AG10803 (cell line): Measurements from ENCODE around the gene CALM1.

ENCODE experiments used
- DNase-seq: peaks from one replicate; pipeline ENCODE4 v3.0.0; 2010; ENCODE audit warnings: low read depth
- H3K4me3 ChIP-seq: 2 replicates; pipeline ENCODE4 v1.5.1; 2011; ENCODE audit warnings: mild to moderate bottlenecking, low read length, control low read depth
- TF ChIP-seq, protein P1 (sequence below): conservative IDR thresholded peaks from 2 replicates; pipeline ENCODE4 v1.5.1; 2011; ENCODE audit warnings: mild to moderate bottlenecking, low read length, control low read depth, inconsistent platforms

The CALM1 gene

DNA sequence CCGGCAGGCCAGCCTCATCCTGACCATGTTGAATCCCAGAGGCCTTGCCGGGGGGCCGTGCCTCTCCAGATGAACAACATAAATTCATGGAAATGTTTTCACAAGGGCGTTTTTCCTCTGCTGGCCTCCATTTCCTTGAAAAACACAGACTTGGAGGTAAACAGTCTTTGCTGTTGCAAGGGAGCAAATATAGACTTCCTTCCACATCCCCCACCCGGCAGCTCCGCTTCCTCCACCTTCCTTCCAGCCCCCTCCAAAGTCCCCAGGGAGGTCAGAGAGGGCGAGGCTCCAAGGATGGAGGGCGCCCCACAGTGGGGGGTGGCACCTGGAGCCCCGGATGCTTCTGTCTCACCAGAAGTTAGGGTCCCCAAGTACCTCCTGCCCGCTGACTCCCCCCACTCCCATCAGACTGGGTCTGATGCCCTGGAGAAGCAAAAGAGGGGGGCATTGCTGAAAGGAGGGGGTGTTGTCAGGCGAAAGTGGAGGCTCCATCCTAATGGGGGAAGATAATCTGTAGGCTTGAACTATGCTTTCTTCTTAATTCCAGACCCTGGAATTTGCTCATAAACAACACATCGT is 31.1 kb downstream of the CALM1 start:
- H3K4me3 ChIP-seq = no peak overlapping the region
- TF ChIP-seq, protein P1, sequence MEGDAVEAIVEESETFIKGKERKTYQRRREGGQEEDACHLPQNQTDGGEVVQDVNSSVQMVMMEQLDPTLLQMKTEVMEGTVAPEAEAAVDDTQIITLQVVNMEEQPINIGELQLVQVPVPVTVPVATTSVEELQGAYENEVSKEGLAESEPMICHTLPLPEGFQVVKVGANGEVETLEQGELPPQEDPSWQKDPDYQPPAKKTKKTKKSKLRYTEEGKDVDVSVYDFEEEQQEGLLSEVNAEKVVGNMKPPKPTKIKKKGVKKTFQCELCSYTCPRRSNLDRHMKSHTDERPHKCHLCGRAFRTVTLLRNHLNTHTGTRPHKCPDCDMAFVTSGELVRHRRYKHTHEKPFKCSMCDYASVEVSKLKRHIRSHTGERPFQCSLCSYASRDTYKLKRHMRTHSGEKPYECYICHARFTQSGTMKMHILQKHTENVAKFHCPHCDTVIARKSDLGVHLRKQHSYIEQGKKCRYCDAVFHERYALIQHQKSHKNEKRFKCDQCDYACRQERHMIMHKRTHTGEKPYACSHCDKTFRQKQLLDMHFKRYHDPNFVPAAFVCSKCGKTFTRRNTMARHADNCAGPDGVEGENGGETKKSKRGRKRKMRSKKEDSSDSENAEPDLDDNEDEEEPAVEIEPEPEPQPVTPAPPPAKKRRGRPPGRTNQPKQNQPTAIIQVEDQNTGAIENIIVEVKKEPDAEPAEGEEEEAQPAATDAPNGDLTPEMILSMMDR = no peak
- DNase-seq = no peak

DNA sequence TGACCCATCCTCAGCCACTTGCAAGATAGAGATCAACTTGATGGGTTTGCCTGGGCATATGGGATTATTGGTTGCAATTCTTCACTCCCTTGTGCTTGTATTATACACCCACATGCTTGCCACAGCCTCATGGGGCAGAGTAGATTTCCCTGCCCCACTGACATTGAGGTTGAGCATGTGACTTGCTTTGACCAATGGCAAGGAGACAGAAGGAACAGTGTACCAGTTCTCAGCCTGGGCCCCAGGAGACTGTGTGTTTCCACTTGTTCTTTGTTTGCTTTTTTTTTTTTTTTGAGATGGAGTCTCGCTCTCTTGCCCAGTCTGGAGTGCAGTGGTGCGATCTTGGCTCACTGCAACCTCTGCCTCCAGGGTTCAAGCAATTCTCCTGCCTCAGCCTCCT is 31.8 kb downstream of the CALM1 start:
- TF ChIP-seq, protein P1 = no peak
- no peak overlapping the region for H3K4me3 ChIP-seq
- DNase-seq = no peak

- TF ChIP-seq, protein P1 = no peak
- DNase-seq = no peak
These were observed 32.4 kb downstream of the CALM1 start for GRCh38 chr14:90429236-90429635.

DNA sequence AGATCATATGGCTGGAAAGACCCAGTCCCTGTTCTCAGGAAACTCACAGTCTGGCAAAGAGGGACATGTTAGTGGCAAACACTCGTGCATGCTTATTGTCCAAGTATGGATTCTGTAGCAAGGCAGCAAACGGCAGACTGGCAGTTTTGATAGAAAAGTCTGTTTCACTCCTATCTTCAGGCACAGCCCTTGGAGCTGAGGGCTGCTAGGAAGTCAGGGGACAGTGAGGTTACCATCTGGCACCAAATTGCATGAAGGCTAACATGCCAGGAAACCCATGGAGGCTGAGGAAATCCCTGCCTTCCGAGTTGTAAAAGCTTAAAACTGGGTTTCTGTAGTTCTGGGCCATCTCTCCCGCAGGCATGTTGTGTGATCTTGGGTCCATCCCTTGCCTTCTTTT is 32.9 kb downstream of the CALM1 start:
- DNase-seq = no peak
- H3K4me3 ChIP-seq = no peak overlapping the region
- TF ChIP-seq, protein P1 = no peak

More at GRCh38 chr14:90429236-90429635, 32.4 kb downstream of the CALM1 start:
- no peak overlapping the region for H3K4me3 ChIP-seq

GRCh38 chr14:90434370-90435020 is 37.7 kb downstream of the CALM1 start:
- TF ChIP-seq, protein P1 = no peak
- H3K4me3 ChIP-seq = no peak overlapping the region
- DNase-seq = no peak

DNA sequence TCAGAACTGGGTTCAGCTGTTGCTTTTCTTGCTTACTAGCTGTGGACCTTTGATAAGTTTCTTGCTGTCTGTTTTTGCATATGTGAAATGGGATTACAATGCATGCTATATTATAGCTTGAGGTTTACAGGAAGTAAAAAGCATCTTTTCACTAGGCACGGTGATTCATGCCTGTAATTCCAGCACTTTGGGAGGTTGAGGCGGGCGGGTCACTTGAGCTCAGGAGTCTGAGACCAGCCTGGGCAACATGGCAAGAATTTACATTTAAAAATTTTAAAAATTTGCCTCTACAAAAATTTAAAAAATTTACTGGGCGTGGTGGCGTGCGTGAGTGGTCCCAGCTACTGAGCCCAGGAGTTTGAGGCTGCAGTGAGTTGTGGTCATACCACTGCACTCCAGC is 42.0 kb downstream of the CALM1 start:
- DNase-seq = no peak
- H3K4me3 ChIP-seq = no peak overlapping the region
- TF ChIP-seq, protein P1 = no peak

DNA sequence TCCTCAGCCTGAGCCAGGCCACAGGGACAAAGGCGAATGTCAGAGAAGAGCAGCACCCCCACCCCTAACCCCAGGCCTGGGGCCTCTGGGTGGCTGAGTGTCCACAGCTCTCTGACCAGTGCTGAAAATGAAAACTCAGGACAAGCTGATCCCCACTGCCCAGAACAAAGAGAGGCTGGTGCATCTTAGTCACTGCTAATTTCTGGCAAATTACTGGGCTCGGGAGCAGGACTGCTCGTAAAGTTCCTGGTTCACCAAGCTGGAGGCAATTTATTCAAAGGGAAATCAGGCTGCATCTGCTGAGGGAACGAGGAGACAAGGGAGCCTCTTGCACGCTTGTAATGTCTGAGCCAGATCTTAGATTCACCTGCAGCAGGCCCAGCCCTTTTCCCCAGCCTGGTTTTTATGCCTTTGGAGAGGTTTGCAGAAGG is 43.2 kb downstream of the CALM1 start:
- H3K4me3 ChIP-seq = no peak overlapping the region
- no peak for DNase-seq
- TF ChIP-seq, protein P1 = no peak
